HG03520 (cell line): ENCODE data around the gene UXS1.

Source experiments
- ATAC-seq: cut with Tn5 transposase; IDR thresholded peaks from one replicate; pipeline ENCODE4 v1.9.1; 2021; ENCODE audit warnings: mild to moderate bottlenecking, moderate library complexity; ENCODE audit not compliant: unreplicated experiment

UXS1 gene

DNA sequence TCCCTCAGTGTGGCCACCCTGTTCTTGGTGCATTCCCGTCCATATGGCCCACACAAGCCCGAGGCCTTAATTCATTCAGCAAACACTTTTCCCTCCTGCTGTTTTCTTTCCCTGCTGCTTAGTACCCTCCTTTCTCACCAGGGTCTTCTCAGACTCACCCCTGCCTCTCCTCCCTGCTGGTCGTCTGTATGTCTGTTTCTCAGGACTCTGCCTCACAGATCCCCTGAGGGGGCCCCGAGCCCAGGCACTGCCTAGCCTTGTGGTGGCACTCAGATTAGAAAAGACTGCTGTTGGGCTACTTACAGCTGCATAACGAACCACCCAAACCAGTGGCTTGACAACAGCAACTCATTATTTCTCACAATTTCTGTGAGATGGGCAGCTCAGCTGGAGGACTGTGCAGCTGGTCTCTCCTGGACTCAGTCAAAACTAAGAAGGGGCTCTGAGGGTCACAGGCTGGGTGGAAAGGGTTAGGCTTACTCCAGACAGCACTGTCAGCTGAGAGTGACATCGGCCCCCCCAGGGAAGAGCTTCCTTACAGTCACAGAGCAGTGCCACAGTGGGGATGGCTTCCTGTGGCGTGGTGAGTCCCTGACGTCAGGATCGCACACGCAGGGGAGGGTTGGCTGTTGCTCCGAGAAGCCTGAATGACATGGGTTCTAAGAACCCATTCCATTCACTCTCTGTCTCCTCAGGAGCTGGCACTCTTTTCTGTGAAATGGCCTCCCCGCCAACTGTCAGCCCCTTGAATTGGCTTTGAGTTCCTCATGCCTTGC, 139.0 kb downstream of the UXS1 start:
- ATAC-seq, result no peak

DNA sequence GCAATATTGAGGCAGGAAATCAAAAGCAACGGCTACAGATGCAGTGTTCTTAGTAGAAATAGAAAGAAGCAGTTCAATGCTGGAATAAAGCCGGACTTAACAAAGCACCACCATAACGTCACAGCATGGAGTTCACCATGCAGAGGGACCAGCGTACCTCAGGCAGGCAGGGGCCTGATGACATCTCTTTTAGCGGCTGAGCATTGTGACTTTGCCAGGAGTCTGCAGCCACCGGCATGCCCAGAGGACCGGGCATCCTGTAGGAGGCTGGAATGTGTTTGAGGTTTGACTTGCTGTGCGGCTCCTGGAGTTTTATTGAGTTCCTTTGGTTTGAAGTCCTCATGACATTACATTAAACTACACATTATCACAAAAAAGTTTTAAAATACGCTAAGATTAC, 139.8 kb downstream of the UXS1 start:
- no peak for ATAC-seq

DNA sequence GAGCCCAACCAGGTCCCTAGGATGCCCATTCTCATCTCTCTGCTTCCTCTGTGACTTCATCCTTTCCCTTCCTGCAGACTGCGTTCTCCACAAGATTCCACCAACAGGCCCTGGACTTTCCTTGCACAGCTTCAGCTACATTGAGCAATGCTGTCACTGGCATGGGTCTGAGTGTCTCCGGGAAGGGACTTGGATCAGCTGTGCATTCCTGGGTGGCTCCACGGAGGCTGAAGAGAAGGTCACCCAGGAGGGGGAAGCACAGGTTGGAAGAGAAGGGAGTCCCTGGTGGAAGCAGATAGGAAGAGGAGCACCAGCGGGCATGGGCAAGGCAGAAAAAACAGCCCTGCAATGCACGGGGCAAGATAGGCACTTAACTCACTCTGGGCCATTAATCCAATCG, 140.5 kb downstream of the UXS1 start:
- ATAC-seq, result no peak

DNA sequence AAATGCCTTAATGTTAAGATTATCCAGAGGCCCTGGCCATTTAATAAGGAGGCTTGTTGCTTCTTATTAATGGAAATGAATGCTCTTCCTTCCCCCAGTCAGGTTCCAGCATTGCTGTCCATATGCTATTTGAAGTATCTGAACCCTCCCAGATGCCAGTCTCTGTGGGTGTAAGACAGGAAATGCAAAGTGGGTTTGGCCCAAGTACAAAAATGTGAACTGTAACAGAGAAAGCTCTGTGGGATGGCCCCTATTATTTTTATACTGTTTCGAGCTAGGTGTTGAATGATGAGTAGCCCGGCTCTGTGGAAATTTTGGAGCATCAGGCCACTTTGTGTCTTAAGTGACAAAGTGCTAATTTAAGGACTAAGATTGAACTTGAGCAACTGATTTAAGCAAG, 141.0 kb downstream of the UXS1 start:
- no peak for ATAC-seq

DNA sequence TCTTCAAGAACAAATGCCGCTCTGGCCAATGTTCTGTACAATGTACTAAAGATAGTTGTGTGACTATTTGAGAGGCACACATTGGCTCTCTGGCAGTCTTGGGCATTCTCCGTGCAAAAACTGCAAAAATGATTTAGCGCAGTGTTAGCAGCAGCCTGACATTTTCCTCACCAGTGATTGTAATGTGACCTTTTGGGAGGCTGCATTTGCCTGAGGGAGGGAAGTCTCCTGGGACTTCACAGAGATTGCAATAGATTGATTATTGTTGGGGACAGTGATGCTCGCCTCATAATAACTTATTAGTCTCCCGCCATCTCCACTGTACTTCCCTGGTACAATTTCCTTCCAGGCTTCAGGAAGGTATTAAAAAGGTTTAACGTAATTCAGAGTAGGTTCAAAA, 149.2 kb downstream of the UXS1 start:
- no peak for ATAC-seq

DNA sequence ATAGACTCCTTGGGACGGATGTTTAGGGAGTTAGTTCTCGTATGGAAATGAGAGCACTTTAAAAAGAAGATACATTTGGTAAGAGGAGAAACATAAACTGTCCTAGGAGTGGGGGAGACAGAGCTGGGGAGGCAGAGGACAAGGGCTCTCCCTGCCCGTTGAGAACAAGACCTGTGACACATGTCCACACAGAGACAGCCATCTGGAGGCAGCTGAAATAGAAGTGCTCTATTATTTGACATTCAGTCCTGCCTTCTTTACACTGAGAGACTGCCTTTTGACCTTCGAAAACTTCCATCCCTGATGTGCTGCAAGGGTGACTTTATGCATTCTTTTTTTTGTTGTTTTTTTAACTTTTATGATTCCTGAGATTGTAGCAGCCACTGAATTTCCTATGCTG, 150.1 kb downstream of the UXS1 start:
- ATAC-seq, result no peak
